Neural crest cell (in vitro differentiated cells): ENCODE results near the gene AUTS2. TPM values are rescaled to one million over a fixed set of nuclear protein-coding genes. Genes with fewer than 3 reads are reported as not detected.
A peak's percentile ranks its signal among the peaks of the same experiment; 100 is the strongest.
"Not testable (repeated sequence)": the region's sequence is repeated elsewhere in the genome, so short reads cannot be mapped to it uniquely, and the experiment has no call there.

Experiments used
- DNase-seq: peaks from one replicate; pipeline ENCODE4 v3.0.0; 2021; ENCODE audit warnings: low read depth, mixed read lengths, low spot score
- H3K27ac Mint-ChIP-seq: one replicate; pipeline ENCODE4 v1.8.0; 2021; ENCODE audit warnings: mild to moderate bottlenecking, mixed read lengths; ENCODE audit not compliant: unreplicated experiment
- H3K27me3 Mint-ChIP-seq: 2 replicates; pipeline ENCODE4 v1.8.0; 2021; ENCODE audit warnings: low read depth, mild to moderate bottlenecking, mixed read lengths
- H3K36me3 Mint-ChIP-seq: 2 replicates; pipeline ENCODE4 v1.8.0; 2021; ENCODE audit warnings: low read depth, mild to moderate bottlenecking, mixed read lengths
- H3K4me1 Mint-ChIP-seq: 2 replicates; pipeline ENCODE4 v1.8.0; 2021; ENCODE audit warnings: mixed read lengths
- H3K4me3 Mint-ChIP-seq: one replicate; pipeline ENCODE4 v1.8.0; 2021; ENCODE audit warnings: mild to moderate bottlenecking, mixed read lengths
- H3K9me3 Mint-ChIP-seq: 2 replicates; pipeline ENCODE4 v1.8.0; 2021; ENCODE audit warnings: mixed read lengths
- total RNA-seq: library from RNA; stranded (reverse); gene quantifications from 2 replicates; pipeline ENCODE4 v1.2.1, GENCODE V29; 2021
- TF ChIP-seq, protein P1 (sequence below): fragments of 200-600 bp; sonication (generic); conservative IDR thresholded peaks from 2 replicates; pipeline ENCODE4 v1.5.0; 2021; ENCODE audit warnings: antibody characterized with exemption, mild to moderate bottlenecking

The AUTS2 gene
- total RNA-seq, 1 donor from 2014 or later: 152 TPM

- DNase-seq: no peak
- Mint-ChIP-seq H3K36me3 (peaks cover 2% of the 10 kb centered on the region), H3K4me1 (peaks cover 19% of the 10 kb centered on the region), H3K4me3 (no peak overlapping the region), H3K9me3 (no peaks in the 10 kb centered on the region), H3K27me3 (no peaks in the 10 kb centered on the region), H3K27ac (peak overlapping the region; percentile 76)
- TF ChIP-seq, protein P1, sequence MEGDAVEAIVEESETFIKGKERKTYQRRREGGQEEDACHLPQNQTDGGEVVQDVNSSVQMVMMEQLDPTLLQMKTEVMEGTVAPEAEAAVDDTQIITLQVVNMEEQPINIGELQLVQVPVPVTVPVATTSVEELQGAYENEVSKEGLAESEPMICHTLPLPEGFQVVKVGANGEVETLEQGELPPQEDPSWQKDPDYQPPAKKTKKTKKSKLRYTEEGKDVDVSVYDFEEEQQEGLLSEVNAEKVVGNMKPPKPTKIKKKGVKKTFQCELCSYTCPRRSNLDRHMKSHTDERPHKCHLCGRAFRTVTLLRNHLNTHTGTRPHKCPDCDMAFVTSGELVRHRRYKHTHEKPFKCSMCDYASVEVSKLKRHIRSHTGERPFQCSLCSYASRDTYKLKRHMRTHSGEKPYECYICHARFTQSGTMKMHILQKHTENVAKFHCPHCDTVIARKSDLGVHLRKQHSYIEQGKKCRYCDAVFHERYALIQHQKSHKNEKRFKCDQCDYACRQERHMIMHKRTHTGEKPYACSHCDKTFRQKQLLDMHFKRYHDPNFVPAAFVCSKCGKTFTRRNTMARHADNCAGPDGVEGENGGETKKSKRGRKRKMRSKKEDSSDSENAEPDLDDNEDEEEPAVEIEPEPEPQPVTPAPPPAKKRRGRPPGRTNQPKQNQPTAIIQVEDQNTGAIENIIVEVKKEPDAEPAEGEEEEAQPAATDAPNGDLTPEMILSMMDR: no peak
These were observed 757.1 kb downstream of the AUTS2 start for GRCh38 chr7:70355198-70356020.

DNA sequence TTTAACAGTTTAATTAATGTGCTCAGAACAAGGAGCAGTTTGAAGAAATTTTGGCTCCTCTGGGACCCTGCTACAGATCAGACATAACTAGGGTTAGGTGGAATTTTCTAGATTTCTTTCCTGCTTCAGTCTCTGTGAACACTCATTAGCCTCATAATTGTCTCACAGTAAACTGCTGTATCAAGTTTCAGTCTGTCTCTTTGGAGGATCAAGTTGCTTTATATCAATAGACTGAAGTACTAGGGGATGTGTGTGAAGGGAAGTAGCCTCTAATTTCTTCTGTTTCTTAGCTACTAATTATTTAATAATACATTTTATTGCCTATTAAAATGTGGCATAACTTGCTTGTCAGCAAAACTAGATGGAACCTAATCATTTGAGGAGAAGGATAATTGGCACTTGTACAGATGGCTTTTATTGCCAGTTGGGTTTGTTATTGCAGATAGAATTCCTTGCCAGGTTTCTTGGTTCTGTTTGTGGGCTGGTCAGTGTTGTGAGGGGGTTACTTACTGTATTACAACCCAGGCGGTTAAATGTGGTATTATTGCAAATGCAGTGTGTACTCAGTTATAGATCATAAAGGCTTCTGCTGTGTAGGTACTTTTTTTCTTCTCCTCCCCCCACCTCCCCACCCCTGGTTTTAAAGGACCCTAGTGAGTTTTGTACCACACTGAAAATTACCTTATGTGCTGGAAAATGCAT lies 758.0 kb downstream of the AUTS2 start:
- Mint-ChIP-seq H3K27me3 (no peaks in the 10 kb centered on the region), H3K27ac (no peak overlapping the region), H3K4me3 (no peak overlapping the region), H3K36me3 (no peaks in the 10 kb centered on the region), H3K9me3 (no peaks in the 10 kb centered on the region), H3K4me1 (peaks cover 19% of the 10 kb centered on the region)
- TF ChIP-seq, protein P1: no peak
- DNase-seq: no peak

GRCh38 chr7:70356787-70357328 lies 758.6 kb downstream of the AUTS2 start:
- no peak overlapping the region for H3K4me3 Mint-ChIP-seq
- no peaks in the 10 kb centered on the region for H3K27me3 Mint-ChIP-seq
- no peak for DNase-seq
- peaks cover 19% of the 10 kb centered on the region for H3K4me1 Mint-ChIP-seq
- TF ChIP-seq, protein P1: no peak
- no peaks in the 10 kb centered on the region for H3K9me3 Mint-ChIP-seq
- H3K27ac Mint-ChIP-seq: no peak overlapping the region
- H3K36me3 Mint-ChIP-seq: no peaks in the 10 kb centered on the region

GRCh38 chr7:70360557-70360956 lies 762.3 kb downstream of the AUTS2 start:
- TF ChIP-seq, protein P1: no peak
- Mint-ChIP-seq H3K4me1 (peaks cover 10% of the 10 kb centered on the region), H3K27me3 (no peaks in the 10 kb centered on the region), H3K27ac (no peak overlapping the region), H3K36me3 (peaks cover 3% of the 10 kb centered on the region), H3K4me3 (no peak overlapping the region), H3K9me3 (peaks cover 4% of the 10 kb centered on the region)
- DNase-seq: no peak

GRCh38 chr7:70361821-70362220 lies 763.5 kb downstream of the AUTS2 start:
- Mint-ChIP-seq H3K9me3 (peaks cover 4% of the 10 kb centered on the region), H3K4me3 (no peak overlapping the region), H3K36me3 (peaks cover 9% of the 10 kb centered on the region), H3K27me3 (no peaks in the 10 kb centered on the region), H3K27ac (no peak overlapping the region), H3K4me1 (no peaks in the 10 kb centered on the region)
- no peak for DNase-seq
- TF ChIP-seq, protein P1: no peak

GRCh38 chr7:70364393-70364792 lies 766.1 kb downstream of the AUTS2 start:
- H3K27me3 Mint-ChIP-seq, DNase-seq, H3K27ac Mint-ChIP-seq, H3K4me3 Mint-ChIP-seq, H3K36me3 Mint-ChIP-seq, H3K4me1 Mint-ChIP-seq, H3K9me3 Mint-ChIP-seq: not testable (repeated sequence)
